ENCODE results near the gene WDR35. TPM values are rescaled to one million over a fixed set of nuclear protein-coding genes. Genes with fewer than 3 reads are reported as not detected.
"Not testable (repeated sequence)": the region's sequence is repeated elsewhere in the genome, so short reads cannot be mapped to it uniquely, and the experiment has no call there.

WDR35 gene
- total RNA-seq, 1 experiment from 2014 or later = 8.2 TPM

DNA sequence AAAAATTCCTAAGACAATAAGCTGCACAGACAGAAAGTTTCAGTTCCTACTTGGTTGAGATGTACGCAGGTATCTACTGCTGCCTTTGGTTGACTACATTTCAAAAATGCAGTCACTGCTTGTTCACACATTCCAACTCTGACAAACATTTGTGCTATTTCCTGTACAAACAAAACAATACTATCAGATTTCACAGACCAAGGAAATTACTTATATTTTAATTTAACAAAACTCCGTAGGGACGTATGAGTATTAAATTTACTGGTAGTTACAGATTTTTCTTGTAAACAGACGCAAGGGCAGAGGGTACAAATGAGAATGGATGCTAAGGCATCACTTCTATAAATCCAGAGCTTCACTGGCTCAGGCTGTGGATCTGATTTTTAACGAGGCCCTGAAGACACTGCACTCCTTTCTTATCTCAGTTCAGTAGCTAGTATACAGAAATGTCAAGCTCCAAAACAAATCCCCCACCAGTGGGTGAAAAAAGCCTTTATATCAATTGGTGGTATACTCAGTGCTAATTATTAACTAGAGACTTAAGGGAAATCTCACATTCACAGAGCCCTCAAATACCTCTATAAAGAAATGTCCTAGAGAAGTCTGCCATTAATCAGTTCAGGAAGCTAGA is 56.4 kb downstream of the WDR35 start:
- intact Hi-C loops (cut with micrococcal nuclease; ENCODE audit: unreplicated experiment) = loop anchor here (1.0 to 10.0 kb wide), 3 partner anchors 21 to 129 kb away; no protein-coding TSS in a partner anchor
- no peaks in the 10 kb centered on the region for H3K79me2 ChIP-seq (ENCODE audit: low read depth)
- H3K9me2 ChIP-seq (ENCODE audit: insufficient read depth) = no peaks in the 10 kb centered on the region; the same call in 1 of the 2 replicates
- TF ChIP-seq EZH2 (IDR thresholded peaks at IDR 0.05; ENCODE audit: low read depth) = no peak
- TF ChIP-seq, protein P1, sequence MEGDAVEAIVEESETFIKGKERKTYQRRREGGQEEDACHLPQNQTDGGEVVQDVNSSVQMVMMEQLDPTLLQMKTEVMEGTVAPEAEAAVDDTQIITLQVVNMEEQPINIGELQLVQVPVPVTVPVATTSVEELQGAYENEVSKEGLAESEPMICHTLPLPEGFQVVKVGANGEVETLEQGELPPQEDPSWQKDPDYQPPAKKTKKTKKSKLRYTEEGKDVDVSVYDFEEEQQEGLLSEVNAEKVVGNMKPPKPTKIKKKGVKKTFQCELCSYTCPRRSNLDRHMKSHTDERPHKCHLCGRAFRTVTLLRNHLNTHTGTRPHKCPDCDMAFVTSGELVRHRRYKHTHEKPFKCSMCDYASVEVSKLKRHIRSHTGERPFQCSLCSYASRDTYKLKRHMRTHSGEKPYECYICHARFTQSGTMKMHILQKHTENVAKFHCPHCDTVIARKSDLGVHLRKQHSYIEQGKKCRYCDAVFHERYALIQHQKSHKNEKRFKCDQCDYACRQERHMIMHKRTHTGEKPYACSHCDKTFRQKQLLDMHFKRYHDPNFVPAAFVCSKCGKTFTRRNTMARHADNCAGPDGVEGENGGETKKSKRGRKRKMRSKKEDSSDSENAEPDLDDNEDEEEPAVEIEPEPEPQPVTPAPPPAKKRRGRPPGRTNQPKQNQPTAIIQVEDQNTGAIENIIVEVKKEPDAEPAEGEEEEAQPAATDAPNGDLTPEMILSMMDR (conservative IDR thresholded peaks at IDR 0.05) = 0 out of 2 replicates have a peak, but pooled peaks have one; percentile 13
- H3K4me1 ChIP-seq (replicated peaks; ENCODE audit: insufficient read depth) = peaks cover 35% of the 10 kb centered on the region
- peak overlapping the region; percentile 97 for H3K27ac ChIP-seq
- H3K4me2 ChIP-seq = peak overlapping the region; percentile 82
- peaks cover 31% of the 10 kb centered on the region for H3K9me3 ChIP-seq (ENCODE audit: insufficient read depth, low read depth)
- ChIA-PET CTCF (no interaction called here), POLR2A (ENCODE audit: unreplicated experiment) (interaction anchor here (0.6 to 0.8 kb wide), 4 partner anchors 21 to 663 kb away, joined by 4 to 18 read pairs (median 11); no protein-coding TSS in a partner anchor)
- H2AFZ ChIP-seq = peak overlapping the region; percentile 89
- no peaks in the 10 kb centered on the region for H3K27me3 ChIP-seq (ENCODE audit: insufficient read depth, low read depth)
- peaks cover 24% of the 10 kb centered on the region for H3F3A ChIP-seq (ENCODE audit: insufficient read depth, low read depth)
- peak; percentile 33 to 95 for DNase-seq
- H3K4me3 ChIP-seq = peak overlapping the region; percentile 48
- BruUV-seq (replicated peaks) = no TSS peak
- H4K20me1 ChIP-seq (ENCODE audit: insufficient read depth) = no peaks in the 10 kb centered on the region
- H3K36me3 ChIP-seq (ENCODE audit: low read depth) = peaks cover 55% of the 10 kb centered on the region

DNA sequence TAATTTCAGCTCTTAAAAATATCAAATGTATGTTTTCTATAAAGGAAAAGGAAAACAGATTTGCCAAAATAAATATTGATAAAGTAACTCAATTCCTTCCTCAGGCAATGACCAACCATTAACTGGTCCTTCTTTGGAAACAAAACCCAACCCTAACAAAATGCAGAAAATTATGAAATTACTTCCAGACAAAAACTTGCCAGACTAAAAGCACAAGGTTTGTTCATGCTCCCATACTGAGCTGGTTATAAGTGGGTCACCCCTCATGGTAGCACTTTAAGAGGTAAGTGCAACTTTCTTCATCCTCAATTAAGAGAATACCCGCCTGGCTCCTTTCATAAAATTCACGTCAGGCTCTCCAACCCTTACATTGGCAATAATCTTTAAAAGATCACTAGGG is 57.0 kb downstream of the WDR35 start:
- peaks cover 24% of the 10 kb centered on the region for H3F3A ChIP-seq (ENCODE audit: insufficient read depth, low read depth)
- peaks cover 35% of the 10 kb centered on the region for H3K9me3 ChIP-seq (ENCODE audit: insufficient read depth, low read depth)
- peak overlapping the region; percentile 48 for H3K4me3 ChIP-seq
- TF ChIP-seq, protein P1 (conservative IDR thresholded peaks at IDR 0.05) = peak; percentile 11; the same call in 1 of the 2 replicates
- TF ChIP-seq EZH2 (IDR thresholded peaks at IDR 0.05; ENCODE audit: low read depth) = no peak
- peak overlapping the region; percentile 89; the same call in 1 of the 2 replicates for H2AFZ ChIP-seq
- BruUV-seq (replicated peaks) = TSS peak; percentile 78
- H3K4me2 ChIP-seq = peak overlapping the region; percentile 82
- no peaks in the 10 kb centered on the region for H3K79me2 ChIP-seq (ENCODE audit: low read depth)
- H4K20me1 ChIP-seq (ENCODE audit: insufficient read depth) = no peaks in the 10 kb centered on the region
- peak overlapping the region; percentile 97 for H3K27ac ChIP-seq
- no peak for DNase-seq
- H3K9me2 ChIP-seq (ENCODE audit: insufficient read depth) = no peaks in the 10 kb centered on the region; the same call in 1 of the 2 replicates
- peaks cover 35% of the 10 kb centered on the region for H3K4me1 ChIP-seq (replicated peaks; ENCODE audit: insufficient read depth)
- CTCF ChIA-PET = no interaction called here
- H3K36me3 ChIP-seq (ENCODE audit: low read depth) = peaks cover 60% of the 10 kb centered on the region
- POLR2A ChIA-PET (ENCODE audit: unreplicated experiment) = interaction anchor here (0.7 to 0.8 kb wide), 2 partner anchors 95 to 114 kb away, joined by 5 to 17 read pairs; no protein-coding TSS in a partner anchor
- no peaks in the 10 kb centered on the region for H3K27me3 ChIP-seq (ENCODE audit: insufficient read depth, low read depth)
- intact Hi-C loops (cut with micrococcal nuclease; ENCODE audit: unreplicated experiment) = loop anchor here (1.0 to 10.0 kb wide), 3 partner anchors 20 to 128 kb away; no protein-coding TSS in a partner anchor

DNA sequence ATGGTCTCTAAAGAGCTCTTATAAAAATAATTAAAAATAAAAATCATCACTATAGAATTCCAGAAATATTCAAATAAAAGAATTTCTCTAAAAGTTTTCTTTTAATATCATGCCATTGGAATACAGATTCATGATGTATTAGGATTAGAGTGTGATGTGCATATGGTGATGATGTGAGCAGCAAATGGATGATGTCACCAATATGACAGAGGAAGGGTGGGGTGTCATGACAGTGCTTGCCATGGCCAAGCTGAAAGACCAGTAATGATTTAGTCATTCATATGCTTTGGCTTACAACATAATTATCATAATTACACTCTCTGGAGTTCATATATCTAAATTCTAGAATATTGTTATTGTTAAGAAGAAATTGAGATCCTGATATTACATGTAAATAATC is 60.7 kb downstream of the WDR35 start:
- Histone ChIP-seq H3K9me2 (ENCODE audit: insufficient read depth) (no peaks in the 10 kb centered on the region), H3K4me2 (no peak overlapping the region), H3K79me2 (ENCODE audit: low read depth) (no peaks in the 10 kb centered on the region), H4K20me1 (ENCODE audit: insufficient read depth) (no peaks in the 10 kb centered on the region), H3K4me3 (no peak overlapping the region), H3F3A (ENCODE audit: insufficient read depth, low read depth) (peaks cover 24% of the 10 kb centered on the region), H3K27ac (no peak overlapping the region), H3K27me3 (ENCODE audit: insufficient read depth, low read depth) (no peaks in the 10 kb centered on the region), H3K9me3 (ENCODE audit: insufficient read depth, low read depth) (peaks cover 44% of the 10 kb centered on the region), H3K36me3 (ENCODE audit: low read depth) (peaks cover 41% of the 10 kb centered on the region), H2AFZ (no peak overlapping the region), H3K4me1 (replicated peaks; ENCODE audit: insufficient read depth) (peaks cover 30% of the 10 kb centered on the region)
- intact Hi-C loops (cut with micrococcal nuclease; ENCODE audit: unreplicated experiment) = no loop called here
- TF ChIP-seq EZH2 (IDR thresholded peaks at IDR 0.05; ENCODE audit: low read depth) = no peak
- POLR2A ChIA-PET (ENCODE audit: unreplicated experiment) = no interaction called here
- CTCF ChIA-PET = no interaction called here
- BruUV-seq (replicated peaks) = no TSS peak
- DNase-seq = no peak

DNA sequence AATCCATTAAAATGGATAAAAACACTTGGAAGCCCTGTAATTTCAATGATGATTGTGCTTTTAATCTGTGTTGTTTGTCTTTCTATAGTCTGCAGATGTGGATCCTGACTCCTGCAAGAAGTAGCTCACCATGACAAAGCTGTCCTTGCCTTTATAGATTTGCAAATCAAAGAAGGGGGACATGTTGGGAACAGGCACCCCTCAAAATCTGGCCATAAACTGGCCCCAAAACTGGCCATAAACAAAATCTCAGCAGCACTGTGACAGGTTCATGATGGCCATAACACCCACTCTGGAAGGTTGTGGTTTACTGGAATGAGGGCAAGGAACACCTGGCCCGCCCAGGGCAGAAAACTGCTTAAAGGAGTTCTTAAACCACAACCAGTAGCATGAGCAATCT is 62.1 kb downstream of the WDR35 start:
- intact Hi-C loops (cut with micrococcal nuclease; ENCODE audit: unreplicated experiment); DNase-seq; POLR2A ChIA-PET (ENCODE audit: unreplicated experiment); H3K4me2 ChIP-seq; BruUV-seq (replicated peaks); H3K4me3 ChIP-seq; H3K9me2 ChIP-seq (ENCODE audit: insufficient read depth); CTCF ChIA-PET; H4K20me1 ChIP-seq (ENCODE audit: insufficient read depth); H3K27me3 ChIP-seq (ENCODE audit: insufficient read depth, low read depth); H2AFZ ChIP-seq; H3K79me2 ChIP-seq (ENCODE audit: low read depth); H3K27ac ChIP-seq: not testable (repeated sequence)
- peaks cover 41% of the 10 kb centered on the region for H3K36me3 ChIP-seq (ENCODE audit: low read depth)
- H3K9me3 ChIP-seq (ENCODE audit: insufficient read depth, low read depth) = peaks cover 41% of the 10 kb centered on the region
- H3K4me1 ChIP-seq (replicated peaks; ENCODE audit: insufficient read depth) = peaks cover 17% of the 10 kb centered on the region
- peaks cover 16% of the 10 kb centered on the region for H3F3A ChIP-seq (ENCODE audit: insufficient read depth, low read depth)

DNA sequence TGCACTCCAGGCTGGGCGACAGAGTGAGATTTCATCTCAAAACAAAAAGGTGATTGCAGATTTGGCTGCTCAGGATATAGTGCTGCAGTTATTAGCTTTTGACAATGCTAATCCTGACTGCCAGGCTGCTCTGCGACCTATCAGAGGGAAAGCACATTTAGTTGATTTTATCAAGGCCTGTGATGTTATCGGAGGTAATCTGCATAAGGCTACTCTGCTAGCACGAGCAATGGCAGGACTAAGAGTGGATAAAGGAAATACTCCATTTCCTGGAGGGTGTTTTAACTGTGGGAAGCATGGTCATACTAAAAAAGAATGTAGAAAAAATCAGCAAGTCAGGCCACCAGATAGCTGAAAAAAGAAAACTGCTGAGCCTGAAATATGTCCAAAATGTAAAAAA is 65.4 kb downstream of the WDR35 start:
- H3K4me2 ChIP-seq; H3K27ac ChIP-seq; H3K4me3 ChIP-seq; intact Hi-C loops (cut with micrococcal nuclease; ENCODE audit: unreplicated experiment); H3K9me2 ChIP-seq (ENCODE audit: insufficient read depth); H3K27me3 ChIP-seq (ENCODE audit: insufficient read depth, low read depth); CTCF ChIA-PET; POLR2A ChIA-PET (ENCODE audit: unreplicated experiment); H3F3A ChIP-seq (ENCODE audit: insufficient read depth, low read depth); H3K4me1 ChIP-seq (replicated peaks; ENCODE audit: insufficient read depth); H3K79me2 ChIP-seq (ENCODE audit: low read depth); DNase-seq; BruUV-seq (replicated peaks); H4K20me1 ChIP-seq (ENCODE audit: insufficient read depth); H2AFZ ChIP-seq: not testable (repeated sequence)
- peaks cover 26% of the 10 kb centered on the region for H3K9me3 ChIP-seq (ENCODE audit: insufficient read depth, low read depth)
- peaks cover 18% of the 10 kb centered on the region for H3K36me3 ChIP-seq (ENCODE audit: low read depth)

DNA sequence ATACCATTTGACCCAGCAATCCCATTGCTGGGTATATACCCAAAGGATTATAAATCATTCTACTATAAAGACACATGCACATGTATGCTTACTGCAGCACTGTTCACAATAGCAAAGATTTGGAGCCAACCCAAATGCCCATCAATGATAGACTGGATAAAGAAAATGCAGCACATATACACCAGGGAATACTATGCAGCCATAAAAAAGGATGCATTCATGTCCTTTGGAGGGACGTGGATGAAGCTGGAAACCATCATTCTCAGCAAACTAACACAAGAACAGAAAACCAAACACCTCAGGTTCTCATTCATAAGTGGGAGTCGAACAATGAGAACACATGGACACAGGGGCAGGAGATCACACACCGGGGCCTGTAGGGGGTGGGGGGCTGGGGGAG is 67.7 kb downstream of the WDR35 start:
- H3F3A ChIP-seq (ENCODE audit: insufficient read depth, low read depth); H3K9me2 ChIP-seq (ENCODE audit: insufficient read depth); intact Hi-C loops (cut with micrococcal nuclease; ENCODE audit: unreplicated experiment); POLR2A ChIA-PET (ENCODE audit: unreplicated experiment); H3K9me3 ChIP-seq (ENCODE audit: insufficient read depth, low read depth); H4K20me1 ChIP-seq (ENCODE audit: insufficient read depth); H3K36me3 ChIP-seq (ENCODE audit: low read depth); H3K27ac ChIP-seq; H3K27me3 ChIP-seq (ENCODE audit: insufficient read depth, low read depth); H2AFZ ChIP-seq; H3K4me3 ChIP-seq; H3K79me2 ChIP-seq (ENCODE audit: low read depth); CTCF ChIA-PET; H3K4me2 ChIP-seq; DNase-seq; H3K4me1 ChIP-seq (replicated peaks; ENCODE audit: insufficient read depth); BruUV-seq (replicated peaks): not testable (repeated sequence)
